ENCODE results near the gene ITGB3BP. TPM values are rescaled to one million over a fixed set of nuclear protein-coding genes. Genes with fewer than 3 reads are reported as not detected.

Gene ITGB3BP
- total and polyA plus RNA-seq, 2 of the 4 experiments (the other 2 are of a cell fraction), result 8.1 to 11.9 TPM

- in situ Hi-C loops (cut with MboI; ENCODE audit: low sequenced_read_pairs), result no loop called here
Observed at GRCh38 chr1:63466759-63467158, 56.3 kb downstream of the ITGB3BP start.

More at GRCh38 chr1:63466759-63467158, 56.3 kb downstream of the ITGB3BP start:
- no peak overlapping the region for H3K14ac ChIP-seq (replicated peaks; ENCODE audit: low read depth, low read length)
- no peak overlapping the region for H2BK20ac ChIP-seq (ENCODE audit: low read depth, low read length)
- H2AFZ ChIP-seq (replicated peaks; ENCODE audit: low read length, poor library complexity), result peak overlapping the region; percentile 43
- H3K4me1 ChIP-seq (ENCODE audit: control insufficient read depth, insufficient read depth, low read length), result no peaks in the 10 kb centered on the region
- H3K27ac ChIP-seq (ENCODE audit: insufficient read depth, low read length), result no peak overlapping the region
- intact Hi-C loops (cut with micrococcal nuclease) (no loop called here), dilution Hi-C loops (cut with HindIII; ENCODE audit: low sequenced_read_pairs, unreplicated experiment) (no loop called here)
- H3K79me1 ChIP-seq (ENCODE audit: low read depth in 1 of 2, low read length in 2 of 2), result no peaks in the 10 kb centered on the region
- H3K4me2 ChIP-seq (ENCODE audit: low read depth, low read length), result no peak overlapping the region
- no peak overlapping the region for H2AK9ac ChIP-seq (replicated peaks; ENCODE audit: low read depth, low read length, poor library complexity)
- no CpG with 5 or more reads among the region's 3 CpGs for WGBS, 2 experiments (ENCODE audit: extremely low coverage in 2 of 2, insufficient read length in 1 of 2)
- H4K5ac ChIP-seq (ENCODE audit: low read depth, low read length), result no peak overlapping the region
- H3K36me3 ChIP-seq (ENCODE audit: control insufficient read depth, insufficient read depth, low read length), result no peaks in the 10 kb centered on the region
- no peak overlapping the region for H3K9ac ChIP-seq (ENCODE audit: low read depth, low read length)
- TF ChIP-seq ELK1 (IDR thresholded peaks at IDR 0.05; ENCODE audit: borderline replicate concordance, low read depth, low read length) (no peak), MAZ (IDR thresholded peaks at IDR 0.05; ENCODE audit: borderline replicate concordance, low read depth, low read length) (no peak), CEBPB (IDR thresholded peaks at IDR 0.05; ENCODE audit: low read depth, low read length) (no peak), RAD21 (IDR thresholded peaks at IDR 0.05; ENCODE audit: low read length) (no peak)
- no peak overlapping the region for H4K91ac ChIP-seq (ENCODE audit: insufficient read depth, low read depth, low read length)
- no peak overlapping the region for H3K18ac ChIP-seq (ENCODE audit: low read depth, low read length)
- DNase-seq, result no peak
- H3K27me3 ChIP-seq (ENCODE audit: control insufficient read depth, insufficient read depth, low read length), result no peaks in the 10 kb centered on the region
- ChIA-PET CTCF (interaction anchor here (1.1 kb wide), 1 partner anchor 72 kb away, joined by 3 read pairs; no protein-coding TSS in a partner anchor), POLR2A (ENCODE audit: unreplicated experiment) (no interaction called here)
- no peak overlapping the region for H2BK120ac ChIP-seq (ENCODE audit: low read depth, low read length)
- no peaks in the 10 kb centered on the region for H3K9me3 ChIP-seq (ENCODE audit: control insufficient read depth, insufficient read depth, low read length)
- H3K4me3 ChIP-seq (ENCODE audit: insufficient read depth, low read depth, low read length), result no peak overlapping the region
- no peak overlapping the region for H2BK5ac ChIP-seq (ENCODE audit: low read depth, low read length, poor library complexity, severe bottlenecking)
- no peak overlapping the region for H3K56ac ChIP-seq (ENCODE audit: extremely low read depth, insufficient read depth, low read length)
- BruUV-seq (replicated peaks), result no TSS peak
- H4K20me1 ChIP-seq (ENCODE audit: insufficient read depth, low read length), result no peaks in the 10 kb centered on the region
- H2AK5ac ChIP-seq (ENCODE audit: low read depth, low read length), result no peak overlapping the region
- no peak overlapping the region for H3K23ac ChIP-seq (ENCODE audit: low read depth, low read length)
- H3K9me1 ChIP-seq (ENCODE audit: insufficient read depth, low read length), result no peaks in the 10 kb centered on the region
- H4K8ac ChIP-seq (ENCODE audit: low read depth in 2 of 2, low read length in 2 of 2), result no peak overlapping the region
- H3K4ac ChIP-seq (ENCODE audit: low read depth, low read length), result no peak overlapping the region
- no peak for ATAC-seq (ENCODE audit: low read depth)
- H2BK15ac ChIP-seq (ENCODE audit: low read depth, low read length), result no peak overlapping the region
